Esophagus (tissue), 2 donors: ENCODE results near the gene DPEP3. TPM values are rescaled to one million over a fixed set of nuclear protein-coding genes. Genes with fewer than 3 reads are reported as not detected.
A peak's percentile ranks its signal among the peaks of the same experiment; 100 is the strongest.
"Not testable (repeated sequence)": the region's sequence is repeated elsewhere in the genome, so short reads cannot be mapped to it uniquely, and the experiment has no call there.

ENCODE experiments used
- H3K27ac ChIP-seq, 2 donors: one replicate each; pipeline ENCODE4 v1.5.1; 2013; ENCODE audit warnings: low read depth in 2 of 2, mild to moderate bottlenecking in 2 of 2, inconsistent platforms in 1 of 2, low read length in 1 of 2, moderate library complexity in 1 of 2
- H3K27me3 ChIP-seq, 2 donors: one replicate each; pipeline ENCODE4 v1.6.1; 2013; ENCODE audit warnings: low read length in 2 of 2, control low read depth in 1 of 2, mild to moderate bottlenecking in 1 of 2; ENCODE audit not compliant: insufficient read depth in 2 of 2, control insufficient read depth in 1 of 2
- H3K36me3 ChIP-seq, 2 donors: one replicate each; pipeline ENCODE4 v1.6.1; 2013; ENCODE audit warnings: low read length in 1 of 2; ENCODE audit not compliant: control insufficient read depth in 2 of 2, insufficient read depth in 2 of 2
- H3K4me1 ChIP-seq, 2 donors: one replicate each; pipeline ENCODE4 v1.6.1; 2013; ENCODE audit warnings: low read length in 1 of 2; ENCODE audit not compliant: control insufficient read depth in 2 of 2, insufficient read depth in 2 of 2
- H3K4me3 ChIP-seq, 2 donors: one replicate each; pipeline ENCODE4 v1.5.1; 2013; ENCODE audit warnings: low read length in 2 of 2, mild to moderate bottlenecking in 2 of 2, low read depth in 1 of 2, moderate library complexity in 1 of 2
- H3K9me3 ChIP-seq, 2 donors: one replicate each; pipeline ENCODE4 v1.6.1; 2013; ENCODE audit warnings: mild to moderate bottlenecking in 2 of 2, low read depth in 1 of 2, low read length in 1 of 2, moderate library complexity in 1 of 2; ENCODE audit not compliant: control insufficient read depth in 2 of 2, insufficient read depth in 1 of 2
- WGBS, 2 donors: extraction: QIAGEN DNeasy Blood & Tissue Kit; methylation state at CpG; one replicate each; pipeline ENCODE4 v1.1.7; 2013; 5-methylcytosine and 5-hydroxymethylcytosine counted together
- polyA plus RNA-seq, 2 donors: library from polyadenylated mRNA; stranded (reverse); fragments of 200-250 nt; gene quantifications; one replicate each; pipeline ENCODE4 v1.2.3, GENCODE V29; 2013
- donor health status: healthy with polysubstance abuse.
- donor health status: Bipolar disorder and iron deficiency.

Gene DPEP3
- polyA plus RNA-seq, 2 donors: 0.01 TPM; not detected in 1

- H3K36me3 ChIP-seq: no peaks in the 10 kb centered on the region
- no peak overlapping the region for H3K4me3 ChIP-seq
- H3K27ac ChIP-seq: no peak overlapping the region
- H3K9me3 ChIP-seq: no peaks in the 10 kb centered on the region
- WGBS, 2 donors: 73 to 74% methylated on average over 9 of the region's 9 CpGs
- peaks cover 0 to 10% of the 10 kb centered on the region in 2 donors for H3K4me1 ChIP-seq
- no peaks in the 10 kb centered on the region for H3K27me3 ChIP-seq
These were observed 28.9 kb upstream of the DPEP3 start for GRCh38 chr16:68009157-68009735.

GRCh38 chr16:68005786-68006286, 25.5 kb upstream of the DPEP3 start:
- peaks cover 0 to 5% of the 10 kb centered on the region in 2 donors for H3K4me1 ChIP-seq
- WGBS, 2 donors: 25 to 34% methylated on average over 6 of the region's 6 CpGs
- no peaks in the 10 kb centered on the region for H3K27me3 ChIP-seq
- H3K27ac ChIP-seq: peak overlapping the region; percentile 81 to 98
- no peaks in the 10 kb centered on the region for H3K36me3 ChIP-seq
- H3K4me3 ChIP-seq: no peak overlapping the region
- H3K9me3 ChIP-seq: no peaks in the 10 kb centered on the region

GRCh38 chr16:68005211-68005610, 24.9 kb upstream of the DPEP3 start:
- 83 to 86% methylated on average over 9 of the region's 9 CpGs for WGBS, 2 donors

GRCh38 chr16:68003031-68003430, 22.7 kb upstream of the DPEP3 start:
- Histone ChIP-seq H3K27ac (no peak overlapping the region), H3K27me3 (no peaks in the 10 kb centered on the region), H3K36me3 (no peaks in the 10 kb centered on the region), H3K4me3 (no peak overlapping the region), H3K4me1 (peaks cover 0 to 5% of the 10 kb centered on the region in 2 donors), H3K9me3 (no peaks in the 10 kb centered on the region)
- WGBS, 2 donors: 84 to 89% methylated on average over 4 of the region's 4 CpGs

More at GRCh38 chr16:68005211-68005610, 24.9 kb upstream of the DPEP3 start:
- H3K9me3 ChIP-seq: no peaks in the 10 kb centered on the region
- peak overlapping the region; percentile 81 to 98 for H3K27ac ChIP-seq
- peaks cover 0 to 5% of the 10 kb centered on the region in 2 donors for H3K4me1 ChIP-seq
- no peaks in the 10 kb centered on the region for H3K36me3 ChIP-seq
- no peak overlapping the region for H3K4me3 ChIP-seq
- no peaks in the 10 kb centered on the region for H3K27me3 ChIP-seq

- H3K9me3 ChIP-seq: no peaks in the 10 kb centered on the region
- H3K27me3 ChIP-seq: no peaks in the 10 kb centered on the region
- H3K4me1 ChIP-seq: peaks cover 0 to 3% of the 10 kb centered on the region in 2 donors
- WGBS, 2 donors: 43 to 47% methylated on average over 3 of the region's 3 CpGs
- peak overlapping the region in 1 of 2 donors; percentile 51 for H3K27ac ChIP-seq
- no peaks in the 10 kb centered on the region for H3K36me3 ChIP-seq
- H3K4me3 ChIP-seq: no peak overlapping the region
These were observed 20.2 kb upstream of the DPEP3 start for GRCh38 chr16:68000450-68000849.

GRCh38 chr16:67999985-68000384, 19.7 kb upstream of the DPEP3 start:
- H3K27me3 ChIP-seq: no peaks in the 10 kb centered on the region
- H3K9me3 ChIP-seq: no peaks in the 10 kb centered on the region
- H3K27ac ChIP-seq: peak overlapping the region; percentile 12 to 51
- H3K4me3 ChIP-seq: no peak overlapping the region
- no peaks in the 10 kb centered on the region for H3K4me1 ChIP-seq
- H3K36me3 ChIP-seq: no peaks in the 10 kb centered on the region
- 62 to 74% methylated on average over 2 of the region's 2 CpGs for WGBS, 2 donors

GRCh38 chr16:67998779-67999688, 18.7 kb upstream of the DPEP3 start, which contains the start of gene DPEP2:
Gene DPEP2, minus strand, starts transcription at chr16:67999484. Its CDS starts 6,272 bp downstream, at chr16:67993212.
- not testable (repeated sequence) for H3K36me3 ChIP-seq, H3K4me1 ChIP-seq, H3K9me3 ChIP-seq, H3K27me3 ChIP-seq, H3K4me3 ChIP-seq
- 65 to 71% methylated on average over 18 of the region's 18 CpGs for WGBS, 2 donors
- H3K27ac ChIP-seq: peak within 1 kb of the TSS; percentile 12 to 51

GRCh38 chr16:67998231-67998778, 18.0 kb upstream of the DPEP3 start:
- not testable (repeated sequence) for H3K36me3 ChIP-seq, H3K27ac ChIP-seq, H3K4me1 ChIP-seq, H3K9me3 ChIP-seq, H3K27me3 ChIP-seq, H3K4me3 ChIP-seq
- 90 to 91% methylated on average over 36 of the region's 36 CpGs for WGBS, 2 donors

- no peak overlapping the region for H3K4me3 ChIP-seq
- WGBS, 2 donors: 94% methylated on average over 5 of the region's 5 CpGs
- no peaks in the 10 kb centered on the region for H3K9me3 ChIP-seq
- no peaks in the 10 kb centered on the region for H3K27me3 ChIP-seq
- H3K36me3 ChIP-seq: peaks cover 0 to under 1% of the 10 kb centered on the region in 2 donors
- no peak overlapping the region for H3K27ac ChIP-seq
- H3K4me1 ChIP-seq: peaks cover 0 to 13% of the 10 kb centered on the region in 2 donors
These were observed 16.4 kb upstream of the DPEP3 start for GRCh38 chr16:67996666-67997065.
